OCI-LY7 (cell line): Measurements from ENCODE around the gene FAM20B. TPM values are rescaled to one million over a fixed set of nuclear protein-coding genes. Genes with fewer than 3 reads are reported as not detected.

Experiments used
- BruUV-seq: library from RNA; stranded (reverse); fragments of 400-500 nt; replicated peaks from 2 replicates; lab custom pipeline; 2021; lab: Mats Ljungman, UMichigan
- CTCF ChIA-PET: fragments of 300-600 bp; sonication (Branson Sonifier 250); formaldehyde crosslinking; loops from one replicate; lab custom pipeline; 2022; ENCODE audit warnings: antibody characterized with exemption; ENCODE audit not compliant: unreplicated experiment; lab: Charles Lee
- POLR2A ChIA-PET: fragments of 300-600 bp; sonication (Branson Sonifier 250); formaldehyde crosslinking; loops from one replicate; lab custom pipeline; 2022; ENCODE audit warnings: antibody characterized with exemption; lab: Charles Lee
- DNase-seq: peaks from one replicate; pipeline ENCODE4 v3.0.0-alpha.2; 2015; ENCODE audit warnings: low spot score
- H2AFZ ChIP-seq: fragments of 200-600 bp; sonication (generic), shearing (Covaris generic); 2 replicates; pipeline ENCODE4 v1.6.1; 2014; ENCODE audit warnings: mild to moderate bottlenecking, antibody characterized with exemption, low read length, moderate library complexity
- H3K27ac ChIP-seq: fragments of 200-600 bp; sonication (generic); 2 replicates; pipeline ENCODE4 v1.5.1; 2014; ENCODE audit warnings: mixed run types, low read depth, mild to moderate bottlenecking, moderate library complexity, low read length, inconsistent platforms; ENCODE audit not compliant: poor library complexity, severe bottlenecking
- H3K36me3 ChIP-seq: fragments of 200-600 bp; sonication (generic); 2 replicates; pipeline ENCODE4 v1.6.1; 2014; ENCODE audit warnings: mild to moderate bottlenecking, antibody characterized with exemption, low read length, moderate library complexity, mixed read lengths; ENCODE audit not compliant: insufficient read depth
- H3K4me1 ChIP-seq: fragments of 200-600 bp; sonication (generic); 2 replicates; pipeline ENCODE4 v1.5.1; 2014; ENCODE audit warnings: mild to moderate bottlenecking, low read length; ENCODE audit not compliant: insufficient read depth, poor library complexity, severe bottlenecking
- H3K4me2 ChIP-seq: fragments of 200-600 bp; sonication (generic); 2 replicates; pipeline ENCODE4 v1.6.1; 2014; ENCODE audit warnings: mild to moderate bottlenecking, low read length
- H3K4me3 ChIP-seq: fragments of 200-600 bp; sonication (generic); 2 replicates; pipeline ENCODE4 v1.5.1; 2014; ENCODE audit warnings: mild to moderate bottlenecking, low read depth, low read length; ENCODE audit not compliant: poor library complexity, severe bottlenecking
- H3K79me2 ChIP-seq: fragments of 200-600 bp; sonication (generic); 2 replicates; pipeline ENCODE4 v1.6.1; 2016; ENCODE audit warnings: low read depth, mild to moderate bottlenecking, low read length, moderate library complexity, mixed read lengths; ENCODE audit not compliant: insufficient read depth
- H3K9me2 ChIP-seq: fragments of 200-600 bp; sonication (generic); 2 replicates; pipeline ENCODE4 v1.6.1; 2016; ENCODE audit warnings: mild to moderate bottlenecking, low read length, mixed read lengths; ENCODE audit not compliant: insufficient read depth
- H3K9me3 ChIP-seq: fragments of 200-600 bp; sonication (generic); 2 replicates; pipeline ENCODE4 v1.6.1; 2014; ENCODE audit warnings: mild to moderate bottlenecking, mixed run types, low read length, mixed read lengths
- H4K20me1 ChIP-seq: fragments of 200-600 bp; sonication (generic); 2 replicates; pipeline ENCODE4 v1.6.1; 2014; ENCODE audit warnings: mild to moderate bottlenecking, antibody characterized with exemption, low read length, moderate library complexity, mixed read lengths; ENCODE audit not compliant: insufficient read depth
- EZH2phosphoT487 ChIP-seq: fragments of 200-600 bp; sonication (generic); IDR thresholded peaks from 2 replicates; pipeline ENCODE4 v1.6.1; 2018; ENCODE audit warnings: low read depth, borderline replicate concordance, mild to moderate bottlenecking, mixed run types, antibody characterized with exemption, low read length, moderate library complexity, mixed read lengths
- intact Hi-C: fragments of 100-400 bp; cut with micrococcal nuclease; formaldehyde crosslinking; loops from one replicate; pipeline ENCODE4 v1.10.0; 2022; ENCODE audit not compliant: unreplicated experiment
- total RNA-seq, 2 experiments: library from RNA; depleted of rRNA in 1 of 2; stranded (reverse); fragments of >200 nt in 1 of 2; shearing (Covaris generic) in 1 of 2; gene quantifications; 2 replicates each; pipeline ENCODE4 v1.2.3, GENCODE V29; 2014 to 2022
- TF ChIP-seq, protein P1 (sequence below): fragments of 200-600 bp; sonication (generic); conservative IDR thresholded peaks from 2 replicates; pipeline ENCODE4 v1.5.1; 2014; ENCODE audit warnings: mild to moderate bottlenecking, antibody characterized with exemption, low read length, moderate library complexity, mixed read lengths

FAM20B gene
- total RNA-seq, 2 experiments from 2014 or later = 17.1 to 36.5 TPM

DNA sequence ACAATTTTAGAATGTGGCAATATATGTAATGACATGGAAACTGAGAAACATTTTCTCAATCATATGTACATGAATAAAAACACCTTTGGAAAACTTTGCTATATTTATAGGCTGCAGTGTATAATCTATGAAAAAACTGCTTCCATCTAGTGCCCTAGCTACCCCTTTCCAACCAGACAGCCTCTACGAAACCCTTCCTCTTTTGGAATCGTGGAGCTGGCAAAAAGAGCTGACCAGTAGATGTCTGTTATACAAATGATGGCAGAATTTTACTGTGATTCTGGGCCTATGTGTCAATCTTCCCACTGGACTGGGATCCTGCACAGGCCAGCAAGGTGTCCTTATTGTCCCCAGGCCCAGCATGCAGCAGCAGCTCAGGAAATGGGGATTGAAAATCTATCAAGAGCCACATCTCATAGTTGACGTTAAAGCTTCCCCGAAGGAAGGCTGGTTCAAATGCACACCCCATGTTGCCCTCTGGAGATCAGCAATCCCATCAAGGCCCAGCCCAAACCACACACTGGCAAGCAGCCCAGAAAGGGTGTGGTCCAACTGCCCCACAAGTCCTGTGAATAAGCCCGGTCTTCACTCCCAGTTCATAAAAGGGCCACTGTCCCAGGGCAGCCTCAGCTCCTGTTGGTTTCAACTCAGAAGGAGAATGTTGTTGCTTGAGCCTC is 8.8 kb upstream of the FAM20B start:
- Histone ChIP-seq H3K79me2 (no peaks in the 10 kb centered on the region), H3K36me3 (no peaks in the 10 kb centered on the region), H3K9me3 (no peaks in the 10 kb centered on the region), H4K20me1 (no peaks in the 10 kb centered on the region), H2AFZ (0 out of 2 replicates have a peak overlapping the region, but pooled peaks have one; percentile 8), H3K27ac (no peak overlapping the region), H3K4me1 (no peaks in the 10 kb centered on the region), H3K9me2 (no peaks in the 10 kb centered on the region), H3K4me3 (no peak overlapping the region), H3K4me2 (no peak overlapping the region)
- CTCF ChIA-PET = interaction anchor here (0.6 kb wide), 1 partner anchor 598 kb away, joined by 3 read pairs; no protein-coding TSS in a partner anchor
- intact Hi-C loops = no loop called here
- no TSS peak for BruUV-seq
- POLR2A ChIA-PET = interaction anchor here (0.9 to 1.7 kb wide), 4 partner anchors 9 to 129 kb away, joined by 3 to 6 read pairs (median 4); no protein-coding TSS in a partner anchor
- TF ChIP-seq, protein P1, sequence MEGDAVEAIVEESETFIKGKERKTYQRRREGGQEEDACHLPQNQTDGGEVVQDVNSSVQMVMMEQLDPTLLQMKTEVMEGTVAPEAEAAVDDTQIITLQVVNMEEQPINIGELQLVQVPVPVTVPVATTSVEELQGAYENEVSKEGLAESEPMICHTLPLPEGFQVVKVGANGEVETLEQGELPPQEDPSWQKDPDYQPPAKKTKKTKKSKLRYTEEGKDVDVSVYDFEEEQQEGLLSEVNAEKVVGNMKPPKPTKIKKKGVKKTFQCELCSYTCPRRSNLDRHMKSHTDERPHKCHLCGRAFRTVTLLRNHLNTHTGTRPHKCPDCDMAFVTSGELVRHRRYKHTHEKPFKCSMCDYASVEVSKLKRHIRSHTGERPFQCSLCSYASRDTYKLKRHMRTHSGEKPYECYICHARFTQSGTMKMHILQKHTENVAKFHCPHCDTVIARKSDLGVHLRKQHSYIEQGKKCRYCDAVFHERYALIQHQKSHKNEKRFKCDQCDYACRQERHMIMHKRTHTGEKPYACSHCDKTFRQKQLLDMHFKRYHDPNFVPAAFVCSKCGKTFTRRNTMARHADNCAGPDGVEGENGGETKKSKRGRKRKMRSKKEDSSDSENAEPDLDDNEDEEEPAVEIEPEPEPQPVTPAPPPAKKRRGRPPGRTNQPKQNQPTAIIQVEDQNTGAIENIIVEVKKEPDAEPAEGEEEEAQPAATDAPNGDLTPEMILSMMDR = no peak
- TF ChIP-seq EZH2phosphoT487 = no peak
- no peak for DNase-seq

- ChIA-PET CTCF (no interaction called here), POLR2A (interaction anchor here (0.5 to 1.7 kb wide), 6 partner anchors 10 to 334 kb away, joined by 3 to 6 read pairs (median 4); no protein-coding TSS in a partner anchor)
- Histone ChIP-seq H3K4me1 (no peaks in the 10 kb centered on the region), H4K20me1 (no peaks in the 10 kb centered on the region), H3K4me2 (no peak overlapping the region), H3K9me2 (no peaks in the 10 kb centered on the region), H3K27ac (no peak overlapping the region), H3K79me2 (no peaks in the 10 kb centered on the region), H3K9me3 (no peaks in the 10 kb centered on the region), H2AFZ (0 out of 2 replicates have a peak overlapping the region, but pooled peaks have one; percentile 8), H3K4me3 (no peak overlapping the region), H3K36me3 (no peaks in the 10 kb centered on the region)
- DNase-seq = no peak
- TF ChIP-seq EZH2phosphoT487 = no peak
- TF ChIP-seq, protein P1 = no peak
- BruUV-seq = no TSS peak
- intact Hi-C loops = no loop called here
These were observed 8.0 kb upstream of the FAM20B start for GRCh38 chr1:179017383-179018326.
